Lung (tissue), 12 donors: ENCODE data around the gene ATP2B2. TPM values are rescaled to one million over a fixed set of nuclear protein-coding genes. Genes with fewer than 3 reads are reported as not detected.

ENCODE experiments used
- ATAC-seq: fragments of 200-7000 bp; cut with Tn5 transposase; one replicate; pipeline ENCODE4 v1.9.1; 2020; ENCODE audit warnings: moderate number of reproducible peaks; ENCODE audit not compliant: insufficient read depth, low FRiP score
- DNase-seq, 3 donors: peaks; one replicate each; pipeline ENCODE4 v3.0.0-alpha.2; 2013 to 2017
- H3K27ac ChIP-seq, 2 donors: one replicate each; pipeline ENCODE4 v1.5.1; 2013; ENCODE audit warnings: mild to moderate bottlenecking in 2 of 2, moderate library complexity in 2 of 2, control low read depth in 1 of 2, inconsistent platforms in 1 of 2, low read depth in 1 of 2, low read length in 1 of 2
- H3K27me3 ChIP-seq, 3 donors: one replicate each; pipeline ENCODE4 v1.5.1; 2013; ENCODE audit warnings: low read length in 2 of 3; ENCODE audit not compliant: control insufficient read depth in 3 of 3, insufficient read depth in 3 of 3
- H3K36me3 ChIP-seq, 4 donors: one replicate each; pipeline ENCODE4 v1.5.1; 2013; ENCODE audit warnings: low read length in 4 of 4, mild to moderate bottlenecking in 1 of 4, moderate library complexity in 1 of 4; ENCODE audit not compliant: control insufficient read depth in 4 of 4, insufficient read depth in 4 of 4
- H3K4me1 ChIP-seq, 5 donors: one replicate each; pipeline ENCODE4 v1.5.1; 2013; ENCODE audit warnings: low read length in 5 of 5, mild to moderate bottlenecking in 2 of 5, moderate library complexity in 1 of 5; ENCODE audit not compliant: control insufficient read depth in 5 of 5, insufficient read depth in 5 of 5
- H3K4me3 ChIP-seq: one replicate; pipeline ENCODE4 v1.5.1; 2013; ENCODE audit warnings: mild to moderate bottlenecking, control low read depth, moderate library complexity
- H3K9ac ChIP-seq, 2 donors: one replicate each; pipeline ENCODE4 v1.5.1; 2013; ENCODE audit warnings: low read length in 2 of 2, control low read depth in 1 of 2; ENCODE audit not compliant: insufficient read depth in 1 of 2
- H3K9me3 ChIP-seq, 4 donors: one replicate each; pipeline ENCODE4 v1.5.1; 2013; ENCODE audit warnings: low read length in 3 of 4, mild to moderate bottlenecking in 1 of 4, moderate library complexity in 1 of 4; ENCODE audit not compliant: control insufficient read depth in 4 of 4, insufficient read depth in 3 of 4
- CTCF ChIP-seq: IDR thresholded peaks from 2 replicates; pipeline ENCODE4 v1.5.1; 2012; ENCODE audit warnings: mild to moderate bottlenecking; ENCODE audit errors: control extremely low read depth, extremely low read depth
- WGBS, 2 donors: extraction: QIAGEN DNeasy Blood & Tissue Kit; methylation state at CpG; one replicate each; pipeline ENCODE4 v1.1.7; 2013; 5-methylcytosine and 5-hydroxymethylcytosine counted together
- polyA plus RNA-seq, 2 donors: library from polyadenylated mRNA; stranded (reverse); fragments of 200-250 nt; gene quantifications; one replicate each; pipeline ENCODE4 v1.2.1, GENCODE V29; 2013
- total RNA-seq, 2 donors: library from RNA; depleted of rRNA in 1 of 2; stranded (reverse); fragments of >200 nt in 1 of 2; gene quantifications; one replicate each; pipeline ENCODE4 v1.2.1, GENCODE V29; 2014 to 2021
- donor health status: control.
- donor health status: control.
- donor health status: Bipolar disorder and iron deficiency.
- donor health status: healthy.
- donor health status: DM: yes; HTN: yes; CAD: no.

Gene ATP2B2
- total and polyA plus RNA-seq, 4 donors, result 0.06 TPM; not detected in 3

DNA sequence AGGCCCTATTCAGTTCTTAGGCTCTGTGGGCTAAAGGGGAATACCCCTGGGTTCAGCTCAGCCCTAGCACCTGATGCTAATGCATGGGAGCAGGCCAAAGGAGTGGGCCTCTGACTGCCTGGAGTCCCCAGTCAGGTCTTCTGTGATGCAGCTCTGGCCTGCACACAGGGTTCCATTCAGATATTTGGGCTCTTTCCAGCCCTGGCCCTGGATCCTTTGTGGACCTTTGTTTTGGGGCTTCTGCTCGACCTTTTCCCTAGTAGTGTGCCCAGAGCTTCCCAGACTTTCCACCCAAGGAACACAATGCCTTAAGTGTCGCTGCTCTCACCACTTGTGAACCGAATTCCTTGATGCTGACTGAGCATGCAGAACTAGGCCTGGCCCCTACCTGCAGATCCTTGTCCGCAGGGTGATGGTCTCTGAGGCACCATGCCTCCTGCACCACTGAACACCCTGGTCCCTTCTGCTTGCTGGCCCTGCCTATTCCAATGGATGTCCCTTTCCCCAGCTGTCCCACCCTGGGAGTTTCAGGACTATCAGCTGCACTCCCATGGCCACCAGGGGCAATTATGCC lies 189.5 kb downstream of the ATP2B2 start:
- ATAC-seq (no peak), DNase-seq (no peak)
- 94 to 96% methylated on average over 4 of the region's 4 CpGs for WGBS, 2 donors
- Histone ChIP-seq H3K36me3 (peaks cover 36 to 55% (median 42%) of the 10 kb centered on the region in 4 donors), H3K27ac (no peak overlapping the region), H3K9ac (no peak overlapping the region), H3K4me1 (peaks cover 0 to 12% (median 3%) of the 10 kb centered on the region in 5 donors), H3K9me3 (no peaks in the 10 kb centered on the region), H3K4me3 (no peak overlapping the region), H3K27me3 (no peaks in the 10 kb centered on the region)
- TF ChIP-seq CTCF, result no peak

DNA sequence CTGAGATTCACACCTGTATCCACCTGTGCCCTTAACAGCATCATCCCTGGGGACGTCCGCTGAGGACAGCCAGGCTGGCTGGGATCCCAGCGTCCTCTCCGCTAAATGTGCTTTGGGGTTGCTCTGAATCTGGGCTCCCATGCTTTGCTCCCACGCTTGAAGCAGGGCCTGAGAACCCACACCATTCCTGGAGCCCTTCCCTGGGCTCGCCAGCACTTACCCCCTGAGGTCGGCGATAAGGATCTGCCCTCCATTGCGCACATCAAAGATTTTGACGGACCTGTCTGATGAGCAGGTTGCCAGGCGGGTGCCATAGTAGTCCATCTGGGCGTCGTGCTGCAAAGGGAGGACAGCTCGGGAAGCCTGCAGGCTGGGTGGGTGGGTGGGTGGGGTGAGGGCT lies 190.3 kb downstream of the ATP2B2 start:
- no peak overlapping the region for H3K9ac ChIP-seq
- H3K4me3 ChIP-seq, result no peak overlapping the region
- TF ChIP-seq CTCF, result no peak
- H3K36me3 ChIP-seq, result peaks cover 36 to 53% (median 42%) of the 10 kb centered on the region in 4 donors
- no peaks in the 10 kb centered on the region for H3K27me3 ChIP-seq
- no peaks in the 10 kb centered on the region for H3K9me3 ChIP-seq
- H3K27ac ChIP-seq, result no peak overlapping the region
- ATAC-seq (no peak), DNase-seq (no peak)
- 95 to 96% methylated on average over 14 of the region's 14 CpGs for WGBS, 2 donors
- peaks cover 0 to 11% (median 2%) of the 10 kb centered on the region in 5 donors for H3K4me1 ChIP-seq

- TF ChIP-seq CTCF, result no peak
- H3K36me3 ChIP-seq, result peaks cover 27 to 52% (median 39%) of the 10 kb centered on the region in 4 donors
- no peaks in the 10 kb centered on the region for H3K27me3 ChIP-seq
- no peak for DNase-seq
- no peak overlapping the region for H3K9ac ChIP-seq
- 64 to 71% methylated on average over 3 of the region's 3 CpGs for WGBS, 2 donors
- ATAC-seq, result no peak
- H3K9me3 ChIP-seq, result no peaks in the 10 kb centered on the region
- no peak overlapping the region for H3K27ac ChIP-seq
- peaks cover 0 to 1% (median 0%) of the 10 kb centered on the region in 5 donors for H3K4me1 ChIP-seq
- no peak overlapping the region for H3K4me3 ChIP-seq
Measured at GRCh38 chr3:10312861-10313260, 192.5 kb downstream of the ATP2B2 start.

- H3K36me3 ChIP-seq, result peaks cover 24 to 48% (median 36%) of the 10 kb centered on the region in 4 donors
- ATAC-seq, result no peak
Measured at GRCh38 chr3:10312391-10312790, 193.0 kb downstream of the ATP2B2 start.

More at GRCh38 chr3:10312391-10312790, 193.0 kb downstream of the ATP2B2 start:
- no peak overlapping the region for H3K27ac ChIP-seq
- no peak for TF ChIP-seq CTCF
- no peak overlapping the region for H3K4me3 ChIP-seq
- WGBS, 2 donors, result 90 to 94% methylated on average over 10 of the region's 10 CpGs
- DNase-seq, result no peak
- no peaks in the 10 kb centered on the region for H3K27me3 ChIP-seq
- no peak overlapping the region for H3K9ac ChIP-seq
- H3K4me1 ChIP-seq, result peaks cover 0 to 1% (median 0%) of the 10 kb centered on the region in 5 donors
- no peaks in the 10 kb centered on the region for H3K9me3 ChIP-seq
